CD4-positive, alpha-beta memory T cell (primary cell): Measurements from ENCODE around the gene FNDC8. TPM values are rescaled to one million over a fixed set of nuclear protein-coding genes. Genes with fewer than 3 reads are reported as not detected.

Source experiments
- CTCF ChIA-PET: fragments of 350-600 bp; sonication (Branson Sonifier 250); formaldehyde crosslinking; loops from one replicate; lab custom pipeline; 2021; ENCODE audit warnings: inconsistent platforms; ENCODE audit not compliant: partially characterized antibody; lab: Charles Lee
- POLR2A ChIA-PET: fragments of 350-600 bp; sonication (Branson Sonifier 250); formaldehyde crosslinking; loops from one replicate; lab custom pipeline; 2021; ENCODE audit not compliant: partially characterized antibody; lab: Charles Lee
- DNase-seq, 5 donors: peaks; one replicate each; pipeline versions ENCODE4 v3.0.0 to v3.0.0-alpha.2; 2020 to 2022; ENCODE audit warnings: mixed read lengths in 1 of 5
- H3K27ac ChIP-seq: one replicate; pipeline ENCODE4 v1.7.0; 2013; ENCODE audit warnings: low read depth, low read length
- H3K27me3 ChIP-seq: 2 replicates; pipeline ENCODE4 v1.7.0; 2013; ENCODE audit warnings: mild to moderate bottlenecking, low read length, moderate library complexity; ENCODE audit not compliant: insufficient read depth
- H3K36me3 ChIP-seq: 2 replicates; pipeline ENCODE4 v1.7.0; 2013; ENCODE audit warnings: mild to moderate bottlenecking, low read length, moderate library complexity; ENCODE audit not compliant: insufficient read depth
- H3K4me1 ChIP-seq: 2 replicates; pipeline ENCODE4 v1.7.0; 2013; ENCODE audit warnings: mild to moderate bottlenecking, low read length, moderate library complexity; ENCODE audit not compliant: insufficient read depth
- H3K4me3 ChIP-seq, 2 donors: one replicate each; pipeline ENCODE4 v1.7.0; 2013; ENCODE audit warnings: low read length in 2 of 2, mild to moderate bottlenecking in 1 of 2
- H3K9me3 ChIP-seq, 2 donors: one replicate each; pipeline ENCODE4 v1.7.0; 2013; ENCODE audit warnings: low read length in 2 of 2, control low read depth in 1 of 2; ENCODE audit not compliant: control insufficient read depth in 1 of 2
- H3K27ac Mint-ChIP-seq, 7 donors: one replicate each; pipeline ENCODE4 v1.8.0; 2020 to 2021; ENCODE audit warnings: mixed read lengths in 7 of 7, mild to moderate bottlenecking in 6 of 7, inconsistent platforms in 3 of 7, moderate library complexity in 3 of 7
- H3K27me3 Mint-ChIP-seq, 2 donors: one replicate each; pipeline ENCODE4 v1.8.0; 2020 to 2021; ENCODE audit warnings: mixed read lengths in 2 of 2
- H3K36me3 Mint-ChIP-seq, 2 donors: one replicate each; pipeline ENCODE4 v1.8.0; 2020 to 2021; ENCODE audit warnings: mixed read lengths in 2 of 2, inconsistent platforms in 1 of 2, mild to moderate bottlenecking in 1 of 2
- H3K4me1 Mint-ChIP-seq, 4 donors: one replicate each; pipeline ENCODE4 v1.8.0; 2020 to 2021; ENCODE audit warnings: mixed read lengths in 4 of 4, mild to moderate bottlenecking in 1 of 4
- H3K4me3 Mint-ChIP-seq, 8 donors: one replicate each; pipeline ENCODE4 v1.8.0; 2020 to 2021; ENCODE audit warnings: mixed read lengths in 8 of 8, mild to moderate bottlenecking in 7 of 8, moderate library complexity in 6 of 8, inconsistent platforms in 3 of 8
- H3K9me3 Mint-ChIP-seq, 8 donors: one replicate each; pipeline ENCODE4 v1.8.0; 2020 to 2021; ENCODE audit warnings: mixed read lengths in 8 of 8, mild to moderate bottlenecking in 5 of 8, inconsistent platforms in 3 of 8, moderate library complexity in 1 of 8
- intact Hi-C: fragments of 100-400 bp; cut with micrococcal nuclease; formaldehyde crosslinking; loops from one replicate; pipeline ENCODE4 v1.15.1; 2023
- polyA plus RNA-seq, 2 donors: library from polyadenylated mRNA; unstranded; fragments of 300-500 nt; fragmentation: Illumina TruSeq; gene quantifications; one replicate each; pipeline ENCODE4 v1.2.3, GENCODE V29; 2021
- total RNA-seq, 2 experiments: library from RNA; stranded (reverse); gene quantifications; one replicate each; pipeline ENCODE4 v1.2.3, GENCODE V29; 2021

Gene FNDC8
- total and polyA plus RNA-seq, 4 experiments from 2014 or later, result not detected

DNA sequence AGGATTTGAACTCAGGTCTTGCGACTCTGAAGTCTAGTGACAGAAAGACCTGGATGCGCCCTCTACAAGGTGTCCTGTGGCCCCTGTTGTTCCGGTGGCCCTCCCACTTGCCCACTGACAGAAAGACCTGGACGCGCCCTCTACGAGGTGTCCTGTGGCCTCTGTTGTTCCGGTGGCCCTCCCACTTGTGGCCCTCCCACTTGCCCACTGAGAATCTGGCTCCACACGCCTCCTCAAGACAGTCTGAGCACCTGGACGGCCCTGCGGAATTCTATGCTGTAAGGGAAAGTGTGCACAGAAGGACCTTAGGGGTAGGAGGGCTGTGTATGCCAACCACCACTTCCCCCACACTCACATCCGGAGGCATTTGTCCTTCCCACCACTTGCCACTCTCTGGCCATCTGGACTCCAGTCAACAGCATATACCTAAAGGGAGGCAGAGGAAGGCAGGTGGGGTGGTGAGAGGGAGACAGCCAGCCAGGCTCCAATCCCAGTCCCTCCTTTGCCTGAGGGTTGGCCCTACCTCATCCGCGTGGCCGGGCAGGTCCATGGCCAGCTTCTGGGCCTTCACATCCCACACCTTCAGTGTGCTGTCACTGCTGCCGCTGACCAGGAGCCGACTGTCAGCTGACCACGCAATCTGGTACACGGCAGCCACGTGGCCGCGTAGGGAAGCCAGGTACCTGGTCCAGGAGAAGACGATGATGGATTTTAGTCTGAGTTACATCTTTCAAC, 11.6 kb downstream of the FNDC8 start:
- no peaks in the 10 kb centered on the region for H3K9me3 ChIP-seq
- POLR2A ChIA-PET, result interaction anchor here (0.6 kb wide), 1 partner anchor 55 kb away, joined by 4 read pairs; no protein-coding TSS in a partner anchor
- intact Hi-C loops, result no loop called here
- no peak overlapping the region for H3K27ac ChIP-seq
- H3K36me3 ChIP-seq, result peaks cover 63% of the 10 kb centered on the region
- Mint-ChIP-seq H3K27me3 (no peaks in the 10 kb centered on the region), H3K4me3 (no peak overlapping the region), H3K36me3 (peaks cover 26 to 72% of the 10 kb centered on the region in 2 donors), H3K4me1 (peaks cover 0 to 6% (median 0%) of the 10 kb centered on the region in 4 donors), H3K27ac (no peak overlapping the region), H3K9me3 (no peaks in the 10 kb centered on the region)
- DNase-seq, result no peak
- no peaks in the 10 kb centered on the region for H3K4me1 ChIP-seq
- H3K4me3 ChIP-seq, result no peak overlapping the region
- CTCF ChIA-PET, result no interaction called here
- no peaks in the 10 kb centered on the region for H3K27me3 ChIP-seq

DNA sequence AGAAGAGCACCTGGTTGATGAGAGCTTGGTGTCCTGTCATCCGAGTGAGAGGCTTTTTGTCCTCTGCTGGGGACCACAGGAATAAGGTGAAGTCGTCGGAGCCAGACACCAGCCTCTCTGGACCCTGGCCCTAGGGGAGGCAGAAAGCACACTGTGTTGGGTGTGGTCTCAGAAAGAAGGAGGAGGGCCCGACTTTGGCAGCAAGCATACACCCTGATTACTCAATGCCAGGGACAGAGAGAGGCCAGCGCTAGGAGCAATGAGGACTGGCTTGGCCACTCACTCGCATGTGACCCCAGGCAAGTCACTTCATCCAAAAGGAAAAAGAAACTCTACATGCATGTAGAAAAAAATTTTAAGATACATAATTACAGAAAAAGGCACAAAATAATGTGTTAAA, 13.9 kb downstream of the FNDC8 start:
- Histone ChIP-seq H3K27ac (no peak overlapping the region), H3K4me1 (no peaks in the 10 kb centered on the region), H3K27me3 (no peaks in the 10 kb centered on the region), H3K9me3 (no peaks in the 10 kb centered on the region), H3K36me3 (peaks cover 78% of the 10 kb centered on the region), H3K4me3 (no peak overlapping the region)
- H3K36me3 Mint-ChIP-seq, result peaks cover 26 to 88% of the 10 kb centered on the region in 2 donors
- POLR2A ChIA-PET, result no interaction called here
- H3K4me1 Mint-ChIP-seq, result peaks cover 0 to 8% (median 1%) of the 10 kb centered on the region in 4 donors
- DNase-seq, result no peak
- CTCF ChIA-PET, result interaction anchor here (0.7 kb wide), 1 partner anchor 613 kb away, joined by 3 read pairs; no protein-coding TSS in a partner anchor
- no peaks in the 10 kb centered on the region for H3K9me3 Mint-ChIP-seq
- H3K27me3 Mint-ChIP-seq, result no peaks in the 10 kb centered on the region
- peak overlapping the region in 1 of 7 donors; percentile 48 for H3K27ac Mint-ChIP-seq
- H3K4me3 Mint-ChIP-seq, result no peak overlapping the region
- intact Hi-C loops, result no loop called here

- CTCF ChIA-PET, result interaction anchor here (1.1 kb wide), 1 partner anchor 10 kb away, joined by 3 read pairs; no protein-coding TSS in a partner anchor
- intact Hi-C loops, result no loop called here
- Mint-ChIP-seq H3K4me1 (peaks cover 7 to 30% (median 16%) of the 10 kb centered on the region in 4 donors), H3K4me3 (peak overlapping the region in 1 of 8 donors; percentile 49), H3K9me3 (no peaks in the 10 kb centered on the region), H3K27me3 (no peaks in the 10 kb centered on the region), H3K27ac (peak overlapping the region in 2 of 7 donors; percentile 47), H3K36me3 (peaks cover 20 to 68% of the 10 kb centered on the region in 2 donors)
- POLR2A ChIA-PET, result no interaction called here
- Histone ChIP-seq H3K27ac (no peak overlapping the region), H3K9me3 (no peaks in the 10 kb centered on the region), H3K36me3 (peaks cover 61% of the 10 kb centered on the region), H3K4me3 (no peak overlapping the region), H3K27me3 (no peaks in the 10 kb centered on the region), H3K4me1 (peaks cover 14% of the 10 kb centered on the region)
- DNase-seq, result no peak
Observed at GRCh38 chr17:35138218-35138617, 16.8 kb downstream of the FNDC8 start.

DNA sequence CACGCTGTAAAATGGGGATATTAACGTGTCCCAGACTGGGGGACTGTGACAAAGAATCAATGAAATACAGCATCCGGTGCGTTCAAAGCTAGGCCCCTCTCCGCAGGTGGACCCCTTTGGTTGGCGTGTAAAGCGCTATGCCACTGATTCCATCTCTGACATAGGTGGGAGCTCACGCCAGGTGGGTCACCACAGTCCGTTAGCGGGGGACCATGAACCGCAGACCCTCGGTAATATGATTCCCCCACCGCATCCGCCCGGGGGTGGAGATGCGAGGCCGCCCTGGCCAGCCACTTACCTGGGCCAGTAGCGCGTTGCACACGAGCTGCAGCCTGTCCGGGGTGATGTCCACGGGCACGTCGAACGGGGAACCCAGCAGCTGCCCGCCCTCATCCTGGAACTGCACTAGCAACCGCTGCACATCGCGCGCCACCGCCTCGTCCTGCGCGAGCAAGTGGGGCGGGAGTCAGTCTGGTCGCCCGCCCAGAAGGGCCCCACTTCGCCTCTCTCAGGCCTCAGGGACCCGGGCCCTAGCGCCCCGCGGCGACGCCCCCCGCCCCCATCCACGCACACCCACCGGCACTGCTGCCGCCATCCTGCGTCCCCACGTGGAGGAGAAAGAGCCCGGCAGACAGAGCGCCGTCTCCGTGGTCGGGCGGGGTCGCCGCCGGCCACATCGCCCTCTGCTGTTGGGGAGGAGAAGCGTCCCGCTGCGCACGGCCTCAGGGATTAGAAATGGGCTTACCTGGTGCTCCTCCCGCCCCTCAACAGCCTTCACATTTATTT, 20.5 kb downstream of the FNDC8 start, which contains the start of gene NLE1:
NLE1 (minus strand) TSS at position 623 of the 786 bp plus-strand sequence; CDS start at position 595, 28 bp downstream.
- CTCF ChIA-PET, result interaction anchor here (0.7 to 1.9 kb wide), 13 partner anchors 16 to 939 kb away, joined by 3 to 5 read pairs (median 4); no protein-coding TSS in a partner anchor
- H3K4me1 ChIP-seq, result peaks cover 14% of the 10 kb centered on the region
- H3K36me3 ChIP-seq, result peaks cover 24% of the 10 kb centered on the region
- H3K9me3 ChIP-seq, result no peaks in the 10 kb centered on the region
- no peaks in the 10 kb centered on the region for H3K27me3 ChIP-seq
- peak within 1 kb of the TSS; percentile 80 to 99 for H3K4me3 ChIP-seq
- H3K4me1 Mint-ChIP-seq, result peaks cover 8 to 32% (median 20%) of the 10 kb centered on the region in 4 donors
- no peaks in the 10 kb centered on the region for H3K27me3 Mint-ChIP-seq
- no peaks in the 10 kb centered on the region for H3K9me3 Mint-ChIP-seq
- peak; percentile 85 to 89 (median 87) for DNase-seq
- POLR2A ChIA-PET, result interaction anchor here (0.6 to 2.2 kb wide), 16 partner anchors 19 to 667 kb away, joined by 3 to 16 read pairs (median 4); partner anchors contain the start of genes LIG3, PEX12, SLFN11 and SLFN12L
- peak within 1 kb of the TSS; percentile 77 for H3K27ac ChIP-seq
- intact Hi-C loops, result loop anchor here (1.0 kb wide), 8 partner anchors 19 to 605 kb away; partner anchors contain the start of gene PEX12
- peak within 1 kb of the TSS; percentile 82 to 91 (median 88) for H3K4me3 Mint-ChIP-seq
- peaks cover 0 to 32% of the 10 kb centered on the region in 2 donors for H3K36me3 Mint-ChIP-seq
- H3K27ac Mint-ChIP-seq, result peak within 1 kb of the TSS; percentile 72 to 91 (median 78)

DNA sequence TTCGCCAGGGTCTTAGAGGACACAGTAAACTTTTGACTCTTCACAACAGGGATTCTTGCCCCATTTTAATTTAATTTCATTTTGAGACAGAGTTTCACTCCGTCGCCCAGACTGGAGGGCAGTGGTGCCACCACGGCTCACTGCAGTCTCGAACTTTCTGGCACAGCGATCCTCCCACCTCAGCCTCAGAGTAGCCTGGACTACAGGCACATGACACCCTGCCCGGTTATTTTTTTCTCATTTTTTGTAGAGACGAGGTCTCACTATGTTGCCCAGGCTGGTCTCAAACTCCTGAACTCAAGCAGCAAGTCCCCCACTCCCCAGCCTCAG, 21.0 kb downstream of the FNDC8 start:
- DNase-seq, result no peak
- Histone ChIP-seq H3K27ac (peak overlapping the region; percentile 77), H3K4me3 (peak overlapping the region in 1 of 2 donors; percentile 99), H3K9me3 (no peaks in the 10 kb centered on the region), H3K36me3 (peaks cover 19% of the 10 kb centered on the region), H3K4me1 (peaks cover 14% of the 10 kb centered on the region), H3K27me3 (no peaks in the 10 kb centered on the region)
- ChIA-PET CTCF (interaction anchor here (1.0 to 1.9 kb wide), 5 partner anchors 16 to 444 kb away, joined by 3 to 10 read pairs (median 4); no protein-coding TSS in a partner anchor), POLR2A (interaction anchor here (0.9 to 2.2 kb wide), 7 partner anchors 72 to 605 kb away, joined by 3 to 9 read pairs (median 4); partner anchors contain the start of genes LIG3, SLFN11 and SLFN12L)
- Mint-ChIP-seq H3K27ac (peak overlapping the region in 6 of 7 donors; percentile 57 to 91 (median 78)), H3K27me3 (no peaks in the 10 kb centered on the region), H3K9me3 (no peaks in the 10 kb centered on the region), H3K36me3 (peaks cover 0 to 27% of the 10 kb centered on the region in 2 donors), H3K4me1 (peaks cover 8 to 32% (median 20%) of the 10 kb centered on the region in 4 donors), H3K4me3 (peak overlapping the region; percentile 82 to 91 (median 88))
- intact Hi-C loops, result loop anchor here (1.0 kb wide), 8 partner anchors 19 to 605 kb away; partner anchors contain the start of gene PEX12

DNA sequence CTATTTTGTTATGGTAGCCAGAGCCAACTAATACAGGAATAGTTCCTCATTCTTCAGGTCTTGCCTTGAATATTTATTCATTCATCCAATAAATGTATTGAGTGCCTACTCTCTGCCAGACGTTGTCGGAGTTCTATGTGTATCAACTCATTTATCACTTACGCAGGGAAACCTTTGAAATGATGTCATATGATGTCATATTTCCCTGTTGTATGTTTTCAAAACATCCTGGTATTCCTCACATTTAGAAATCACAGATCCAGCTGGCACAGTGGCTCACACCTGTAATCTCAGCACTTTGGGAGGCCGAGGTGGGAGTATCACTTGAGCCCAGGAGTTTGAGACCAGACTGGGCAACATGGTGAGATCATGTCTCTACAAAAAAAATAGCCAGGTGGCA, 23.4 kb downstream of the FNDC8 start:
- H3K9me3 ChIP-seq, result no peaks in the 10 kb centered on the region
- Mint-ChIP-seq H3K36me3 (peaks cover 0 to 6% of the 10 kb centered on the region in 2 donors), H3K4me1 (peaks cover 8 to 32% (median 20%) of the 10 kb centered on the region in 4 donors), H3K27ac (no peak overlapping the region), H3K9me3 (peaks cover 0 to 2% (median 0%) of the 10 kb centered on the region in 8 donors), H3K4me3 (no peak overlapping the region), H3K27me3 (no peaks in the 10 kb centered on the region)
- DNase-seq, result no peak
- ChIA-PET CTCF (interaction anchor here (1.2 to 2.4 kb wide), 2 partner anchors 167 to 433 kb away, joined by 3 to 7 read pairs; partner anchors contain the start of gene PEX12), POLR2A (no interaction called here)
- H3K27me3 ChIP-seq, result no peaks in the 10 kb centered on the region
- no peak overlapping the region for H3K27ac ChIP-seq
- no peaks in the 10 kb centered on the region for H3K36me3 ChIP-seq
- peaks cover 14% of the 10 kb centered on the region for H3K4me1 ChIP-seq
- no peak overlapping the region for H3K4me3 ChIP-seq
- intact Hi-C loops, result no loop called here
